HG02885 (cell line): ENCODE data around the gene KCNE4.

Experiments
- ATAC-seq: cut with Tn5 transposase; IDR thresholded peaks from one replicate; pipeline ENCODE4 v1.9.1; 2021; ENCODE audit warnings: mild to moderate bottlenecking; ENCODE audit not compliant: unreplicated experiment, poor library complexity

Gene KCNE4

GRCh38 chr2:223082706-223083105 lies 30.7 kb downstream of the KCNE4 start:
- ATAC-seq, result no peak

GRCh38 chr2:223083402-223084070 lies 31.5 kb downstream of the KCNE4 start:
- ATAC-seq, result no peak

GRCh38 chr2:223084873-223085272 lies 32.9 kb downstream of the KCNE4 start:
- no peak for ATAC-seq

GRCh38 chr2:223086370-223086981 lies 34.5 kb downstream of the KCNE4 start:
- no peak for ATAC-seq

- ATAC-seq, result no peak
Observed at GRCh38 chr2:223087466-223087865, 35.5 kb downstream of the KCNE4 start.

GRCh38 chr2:223088866-223089265 lies 36.9 kb downstream of the KCNE4 start:
- no peak for ATAC-seq

GRCh38 chr2:223090039-223090438 lies 38.0 kb downstream of the KCNE4 start:
- ATAC-seq, result no peak

- no peak for ATAC-seq
Observed at GRCh38 chr2:223090540-223091235, 38.7 kb downstream of the KCNE4 start.

GRCh38 chr2:223092667-223093066 lies 40.7 kb downstream of the KCNE4 start:
- no peak for ATAC-seq

- no peak for ATAC-seq
Observed at GRCh38 chr2:223093436-223094241, 41.6 kb downstream of the KCNE4 start.

GRCh38 chr2:223095207-223095606 lies 43.2 kb downstream of the KCNE4 start:
- ATAC-seq, result peak; percentile 59

GRCh38 chr2:223096235-223096970 lies 44.4 kb downstream of the KCNE4 start:
- ATAC-seq, result no peak

GRCh38 chr2:223097888-223098383 lies 45.9 kb downstream of the KCNE4 start:
- no peak for ATAC-seq

GRCh38 chr2:223099561-223099960 lies 47.6 kb downstream of the KCNE4 start:
- no peak for ATAC-seq

- ATAC-seq, result no peak
Observed at GRCh38 chr2:223100061-223100511, 48.1 kb downstream of the KCNE4 start.

GRCh38 chr2:223101340-223102039 lies 49.5 kb downstream of the KCNE4 start:
- peak; percentile 79 for ATAC-seq

GRCh38 chr2:223102040-223102400 lies 50.0 kb downstream of the KCNE4 start:
- no peak for ATAC-seq

- ATAC-seq, result no peak
Observed at GRCh38 chr2:223102450-223102849, 50.5 kb downstream of the KCNE4 start.
